Esophagus squamous epithelium (tissue), 5 donors: ENCODE measurements around the gene ZNF516. TPM values are rescaled to one million over a fixed set of nuclear protein-coding genes. Genes with fewer than 3 reads are reported as not detected.

Source experiments
- DNase-seq: peaks from one replicate; lab custom pipeline; 2025; lab: John Stamatoyannopoulos, UW
- H3K27ac ChIP-seq, 4 donors: fragments of 200-600 bp; sonication (generic); one replicate each; pipeline ENCODE4 v1.5.1; 2016 to 2019; ENCODE audit warnings: mild to moderate bottlenecking in 1 of 4
- H3K27me3 ChIP-seq, 4 donors: fragments of 200-600 bp; sonication (generic); 1 replicate in 3 of 4; 2 replicates in 1 of 4; pipeline versions ENCODE4 v1.5.1 to v1.6.0; 2017 to 2021; ENCODE audit warnings: antibody characterized with exemption in 1 of 4
- H3K36me3 ChIP-seq, 3 donors: fragments of 200-600 bp; sonication (generic); one replicate each; pipeline ENCODE4 v1.5.1; 2016 to 2019
- H3K4me1 ChIP-seq, 3 donors: fragments of 200-600 bp; sonication (generic); one replicate each; pipeline ENCODE4 v1.5.1; 2017 to 2019
- H3K4me3 ChIP-seq, 4 donors: fragments of 200-600 bp; sonication (generic); 1 replicate in 3 of 4; 2 replicates in 1 of 4; pipeline ENCODE4 v1.5.1; 2016 to 2019; ENCODE audit warnings: mild to moderate bottlenecking in 2 of 4, moderate library complexity in 1 of 4
- H3K9me3 ChIP-seq, 3 donors: fragments of 200-600 bp; sonication (generic); one replicate each; pipeline ENCODE4 v1.5.1; 2016 to 2019
- CTCF ChIP-seq, 6 experiments: fragments of 450-650 bp in 4 of 6; fragments of 200-600 bp in 2 of 6; sonication (generic) in 2 of 6; IDR thresholded peaks; one replicate each; pipeline ENCODE4 v1.5.1; 2016 to 2019; ENCODE audit warnings: antibody characterized with exemption in 6 of 6, mild to moderate bottlenecking in 4 of 6, moderate library complexity in 4 of 6
- POLR2A ChIP-seq, 4 donors: fragments of 450-650 bp; IDR thresholded peaks; one replicate each; pipeline ENCODE4 v1.6.1; 2017; ENCODE audit warnings: antibody characterized with exemption in 4 of 4, mild to moderate bottlenecking in 4 of 4, moderate library complexity in 3 of 4
- WGBS, 2 donors: methylation state at CpG; one replicate each; pipeline ENCODE4 v1.1.5; 2018; 5-methylcytosine and 5-hydroxymethylcytosine counted together
- intact Hi-C: fragments of 100-400 bp; cut with DNase I; formaldehyde crosslinking; loops from one replicate; pipeline ENCODE4 v1.15.0; 2022
- total RNA-seq, 4 donors: library from RNA; depleted of rRNA; stranded (reverse); fragments of >200 nt; gene quantifications; one replicate each; pipeline ENCODE4 v1.1.0, GENCODE V29; 2016
- donor health status: DM: yes; HTN: yes; CAD: no.

ZNF516 gene
- total RNA-seq, 4 donors from 2014 or later, result 18.0 to 23.9 (median 19.2) TPM

GRCh38 chr18:76422838-76423237, 72.2 kb downstream of the ZNF516 start:
- WGBS, 2 donors, result 88 to 94% methylated on average over 7 of the region's 7 CpGs
- H3K27ac ChIP-seq, result no peak overlapping the region

GRCh38 chr18:76422121-76422520, 72.9 kb downstream of the ZNF516 start:
- H3K4me3 ChIP-seq, result no peak overlapping the region
- TF ChIP-seq POLR2A (IDR thresholded peaks at IDR 0.05), result no peak
- TF ChIP-seq CTCF (IDR thresholded peaks at IDR 0.05), result no peak
- peaks cover 7 to 42% (median 7%) of the 10 kb centered on the region in 3 donors for H3K4me1 ChIP-seq
- DNase-seq, result no peak
- H3K27ac ChIP-seq, result no peak overlapping the region
- WGBS, 2 donors, result 76 to 88% methylated on average over 6 to 8 of the region's 11 CpGs
- H3K27me3 ChIP-seq, result no peaks in the 10 kb centered on the region
- no peaks in the 10 kb centered on the region for H3K36me3 ChIP-seq
- H3K9me3 ChIP-seq, result no peaks in the 10 kb centered on the region
- intact Hi-C loops, result no loop called here

More at GRCh38 chr18:76422838-76423237, 72.2 kb downstream of the ZNF516 start:
- no peaks in the 10 kb centered on the region for H3K27me3 ChIP-seq
- H3K4me3 ChIP-seq, result no peak overlapping the region
- no peaks in the 10 kb centered on the region for H3K36me3 ChIP-seq
- intact Hi-C loops, result no loop called here
- no peak for DNase-seq
- TF ChIP-seq CTCF (IDR thresholded peaks at IDR 0.05) (no peak), POLR2A (IDR thresholded peaks at IDR 0.05) (no peak)
- no peaks in the 10 kb centered on the region for H3K9me3 ChIP-seq
- H3K4me1 ChIP-seq, result peaks cover 7 to 42% (median 7%) of the 10 kb centered on the region in 3 donors

- Histone ChIP-seq H3K27ac (no peak overlapping the region), H3K4me3 (no peak overlapping the region), H3K27me3 (no peaks in the 10 kb centered on the region), H3K9me3 (no peaks in the 10 kb centered on the region), H3K36me3 (no peaks in the 10 kb centered on the region), H3K4me1 (peaks cover 7 to 38% (median 7%) of the 10 kb centered on the region in 3 donors)
- no peak for DNase-seq
- intact Hi-C loops, result no loop called here
- no peak for TF ChIP-seq POLR2A (IDR thresholded peaks at IDR 0.05)
- TF ChIP-seq CTCF (IDR thresholded peaks at IDR 0.05), result no peak
- WGBS, 2 donors, result 79 to 82% methylated on average over 3 of the region's 3 CpGs
Observed at GRCh38 chr18:76421685-76422078, 73.4 kb downstream of the ZNF516 start.

- H3K27me3 ChIP-seq, result no peaks in the 10 kb centered on the region
- no peak overlapping the region for H3K4me3 ChIP-seq
- no peak for DNase-seq
- intact Hi-C loops, result no loop called here
- peaks cover 2 to 36% (median 7%) of the 10 kb centered on the region in 3 donors for H3K4me1 ChIP-seq
- TF ChIP-seq POLR2A (IDR thresholded peaks at IDR 0.05) (no peak), CTCF (IDR thresholded peaks at IDR 0.05) (no peak)
- no peak overlapping the region for H3K27ac ChIP-seq
- no peaks in the 10 kb centered on the region for H3K9me3 ChIP-seq
- H3K36me3 ChIP-seq, result no peaks in the 10 kb centered on the region
- 72 to 84% methylated on average over 3 to 9 of the region's 13 CpGs for WGBS, 2 donors
Observed at GRCh38 chr18:76420898-76421684, 74.0 kb downstream of the ZNF516 start.

GRCh38 chr18:76419811-76420210, 75.2 kb downstream of the ZNF516 start:
- 100% methylated on average over 3 of the region's 3 CpGs for WGBS, 2 donors
- Histone ChIP-seq H3K4me3 (no peak overlapping the region), H3K4me1 (peaks cover 0 to 34% (median 5%) of the 10 kb centered on the region in 3 donors), H3K27ac (no peak overlapping the region), H3K36me3 (no peaks in the 10 kb centered on the region), H3K9me3 (no peaks in the 10 kb centered on the region), H3K27me3 (no peaks in the 10 kb centered on the region)
- intact Hi-C loops, result no loop called here
- no peak for DNase-seq
- TF ChIP-seq CTCF (IDR thresholded peaks at IDR 0.05) (no peak), POLR2A (IDR thresholded peaks at IDR 0.05) (no peak)
